ENCODE measurements around the gene CDC14B. TPM values are rescaled to one million over a fixed set of nuclear protein-coding genes. Genes with fewer than 3 reads are reported as not detected.

Gene CDC14B
- total RNA-seq, 1 experiment from 2014 or later, result 28.4 TPM

DNA sequence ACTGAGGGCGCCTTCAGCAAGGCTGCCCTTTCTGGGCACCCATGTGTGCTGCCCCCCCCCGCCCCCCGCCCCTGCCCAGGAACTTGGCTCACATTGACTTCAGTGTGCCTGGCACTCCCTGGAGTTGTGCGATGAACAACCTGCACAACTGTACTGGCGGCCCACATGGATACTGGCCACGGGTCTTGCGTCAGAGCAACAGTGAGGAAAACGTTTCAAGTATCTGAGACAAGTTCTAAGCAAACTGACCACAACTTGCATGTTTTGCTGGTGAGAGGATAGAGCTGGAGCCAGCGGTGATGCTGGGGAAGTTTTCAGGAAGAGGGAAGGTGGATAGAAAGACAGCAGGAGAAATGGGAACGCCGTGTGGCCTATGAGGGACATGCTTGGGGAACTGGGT, 124.3 kb downstream of the CDC14B start:
- Histone ChIP-seq H4K20me1 (ENCODE audit: control insufficient read depth, insufficient read depth, insufficient read length) (no peaks in the 10 kb centered on the region), H3K9me3 (ENCODE audit: control insufficient read depth, low read depth, low read length) (no peaks in the 10 kb centered on the region), H3K27me3 (ENCODE audit: insufficient read depth, low read length) (no peaks in the 10 kb centered on the region), H3K4ac (ENCODE audit: low read depth, low read length) (no peak overlapping the region), H3K4me2 (ENCODE audit: insufficient read depth, insufficient read length, low read length) (no peak overlapping the region), H3K4me1 (ENCODE audit: insufficient read depth, low read length) (peaks cover 4% of the 10 kb centered on the region; the same call in 1 of the 2 replicates), H3K79me2 (ENCODE audit: insufficient read depth, low read length) (no peaks in the 10 kb centered on the region), H3K56ac (ENCODE audit: insufficient read length, low read depth, low read length) (no peak overlapping the region), H4K5ac (ENCODE audit: insufficient read length, low read depth, low read length) (no peak overlapping the region), H3K9ac (ENCODE audit: extremely low read depth, insufficient read length, low read length) (no peak overlapping the region), H2BK15ac (ENCODE audit: low read depth, low read length) (no peak overlapping the region), H3K18ac (ENCODE audit: insufficient read length, low read depth, low read length) (no peak overlapping the region), H4K8ac (replicated peaks; ENCODE audit: insufficient read length, low read depth, low read length) (no peak overlapping the region), H3K79me1 (ENCODE audit: insufficient read depth, low read depth, low read length, poor library complexity, severe bottlenecking) (no peaks in the 10 kb centered on the region), H2BK12ac (ENCODE audit: insufficient read length, low read depth, low read length) (no peak overlapping the region), H3K23me2 (ENCODE audit: insufficient read length, low read depth, low read length, poor library complexity, severe bottlenecking) (no peaks in the 10 kb centered on the region), H2AFZ (ENCODE audit: low read length) (no peak overlapping the region), H2BK5ac (ENCODE audit: insufficient read length, low read length) (no peak overlapping the region), H3T11ph (ENCODE audit: low read length) (no peak overlapping the region), H3K27ac (ENCODE audit: insufficient read length, low read depth, low read length) (no peak overlapping the region), H3K23ac (ENCODE audit: insufficient read length, low read depth, low read length) (no peak overlapping the region), H2BK120ac (ENCODE audit: low read depth, low read length, poor library complexity, severe bottlenecking) (no peak overlapping the region), H3K14ac (ENCODE audit: insufficient read depth, low read length) (no peak overlapping the region), H4K91ac (ENCODE audit: insufficient read length, low read depth, low read length) (no peak overlapping the region), H2AK5ac (ENCODE audit: insufficient read length, low read length) (no peak overlapping the region), H2BK20ac (ENCODE audit: low read depth, low read length, poor library complexity, severe bottlenecking) (no peak overlapping the region)
- Mint-ChIP-seq H3K4me1 (peaks cover 13 to 17% of the 10 kb centered on the region in 2 experiments), H3K4me3 (no peak overlapping the region), H3K27ac (no peak overlapping the region; a peak in 1 of 7 replicates), H3K9me3 (no peaks in the 10 kb centered on the region), H3K36me3 (ENCODE audit: insufficient read depth in 1 of 3, low read depth in 3 of 3) (peaks cover 6 to 18% (median 14%) of the 10 kb centered on the region in 3 experiments), H3K27me3 (ENCODE audit: low read depth) (no peaks in the 10 kb centered on the region)
- DNase-seq, result no peak
- no CpG with 5 or more reads among the region's 11 CpGs for WGBS (ENCODE audit: extremely low coverage, insufficient read length, low lambda C conversion rate)
- TF ChIP-seq, protein P1, sequence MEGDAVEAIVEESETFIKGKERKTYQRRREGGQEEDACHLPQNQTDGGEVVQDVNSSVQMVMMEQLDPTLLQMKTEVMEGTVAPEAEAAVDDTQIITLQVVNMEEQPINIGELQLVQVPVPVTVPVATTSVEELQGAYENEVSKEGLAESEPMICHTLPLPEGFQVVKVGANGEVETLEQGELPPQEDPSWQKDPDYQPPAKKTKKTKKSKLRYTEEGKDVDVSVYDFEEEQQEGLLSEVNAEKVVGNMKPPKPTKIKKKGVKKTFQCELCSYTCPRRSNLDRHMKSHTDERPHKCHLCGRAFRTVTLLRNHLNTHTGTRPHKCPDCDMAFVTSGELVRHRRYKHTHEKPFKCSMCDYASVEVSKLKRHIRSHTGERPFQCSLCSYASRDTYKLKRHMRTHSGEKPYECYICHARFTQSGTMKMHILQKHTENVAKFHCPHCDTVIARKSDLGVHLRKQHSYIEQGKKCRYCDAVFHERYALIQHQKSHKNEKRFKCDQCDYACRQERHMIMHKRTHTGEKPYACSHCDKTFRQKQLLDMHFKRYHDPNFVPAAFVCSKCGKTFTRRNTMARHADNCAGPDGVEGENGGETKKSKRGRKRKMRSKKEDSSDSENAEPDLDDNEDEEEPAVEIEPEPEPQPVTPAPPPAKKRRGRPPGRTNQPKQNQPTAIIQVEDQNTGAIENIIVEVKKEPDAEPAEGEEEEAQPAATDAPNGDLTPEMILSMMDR (conservative IDR thresholded peaks at IDR 0.05), result no peak
